HG03457 (cell line): ENCODE measurements around the gene NADSYN1.

Experiments
- ATAC-seq: cut with Tn5 transposase; IDR thresholded peaks from one replicate; pipeline ENCODE4 v1.9.1; 2021; ENCODE audit warnings: moderate number of reproducible peaks; ENCODE audit not compliant: unreplicated experiment

The NADSYN1 gene

GRCh38 chr11:71449596-71449995, 3.4 kb upstream of the NADSYN1 start:
- ATAC-seq = no peak

- ATAC-seq = no peak
These were observed 2.5 kb upstream of the NADSYN1 start for GRCh38 chr11:71450507-71450906.

DNA sequence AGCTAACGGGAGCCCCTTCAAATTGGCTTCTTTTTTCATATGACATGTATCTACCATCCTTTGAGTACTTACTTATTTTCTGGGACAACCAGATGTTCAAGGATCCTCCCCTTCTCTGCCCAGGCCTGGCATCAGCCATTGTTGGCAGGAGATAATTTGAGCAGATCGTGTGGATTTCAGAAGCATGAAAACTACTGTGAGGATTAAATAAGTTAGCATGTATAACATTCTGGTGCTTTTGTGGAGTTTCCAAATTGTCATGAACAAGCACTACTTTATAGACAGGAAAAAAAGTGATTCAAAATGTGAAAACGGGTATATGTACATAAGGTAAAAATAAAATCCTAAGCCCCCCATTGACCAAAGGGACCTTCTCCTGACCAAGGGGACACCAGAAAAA, 2.1 kb upstream of the NADSYN1 start:
- no peak for ATAC-seq

- no peak for ATAC-seq
These were observed 1.3 kb upstream of the NADSYN1 start for GRCh38 chr11:71451596-71452198.

DNA sequence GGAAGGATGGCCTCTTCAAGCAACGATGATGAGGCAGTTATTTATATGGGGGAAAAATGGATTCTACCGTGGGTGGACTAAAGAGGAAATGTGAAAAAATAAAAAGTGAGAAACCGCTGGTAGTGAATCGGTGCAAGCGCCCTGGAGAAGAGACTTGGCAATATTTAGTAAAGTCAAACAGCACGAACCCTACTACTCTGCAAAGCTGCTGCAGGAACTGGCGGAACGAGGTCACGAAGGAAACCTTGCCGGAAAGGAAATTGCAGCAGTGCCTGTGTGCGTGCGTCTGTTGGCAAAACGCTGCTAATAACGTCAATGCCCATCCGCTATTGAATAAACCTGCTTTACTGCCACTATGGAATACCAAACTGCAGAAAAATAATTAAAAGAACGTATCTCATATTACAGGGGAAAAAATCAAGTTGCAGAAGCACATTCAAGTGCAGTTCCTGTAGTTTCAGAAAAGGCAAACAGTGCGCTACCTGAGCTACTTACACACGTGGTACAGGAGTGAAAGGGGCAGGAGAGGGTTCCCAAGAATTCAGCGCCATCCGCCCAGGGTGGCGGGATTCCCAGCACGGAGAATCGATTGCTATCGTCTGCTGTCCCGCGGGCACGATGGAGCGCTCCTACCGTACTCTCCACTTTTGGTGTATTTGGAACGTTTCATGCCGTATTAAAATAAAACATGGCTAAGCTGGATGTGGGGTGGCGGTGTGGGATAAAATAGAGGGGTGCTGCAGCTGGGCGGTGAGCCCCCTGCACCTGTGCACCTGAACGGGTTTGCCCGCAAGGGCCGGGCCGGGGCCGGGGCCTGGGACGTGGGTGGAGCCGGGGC, 585 bp upstream of the NADSYN1 start:
- no peak for ATAC-seq

- ATAC-seq = no peak
These were observed 908 bp downstream of the NADSYN1 start for GRCh38 chr11:71453918-71454304.

- ATAC-seq = no peak
These were observed 1.6 kb downstream of the NADSYN1 start for GRCh38 chr11:71454470-71455113.

DNA sequence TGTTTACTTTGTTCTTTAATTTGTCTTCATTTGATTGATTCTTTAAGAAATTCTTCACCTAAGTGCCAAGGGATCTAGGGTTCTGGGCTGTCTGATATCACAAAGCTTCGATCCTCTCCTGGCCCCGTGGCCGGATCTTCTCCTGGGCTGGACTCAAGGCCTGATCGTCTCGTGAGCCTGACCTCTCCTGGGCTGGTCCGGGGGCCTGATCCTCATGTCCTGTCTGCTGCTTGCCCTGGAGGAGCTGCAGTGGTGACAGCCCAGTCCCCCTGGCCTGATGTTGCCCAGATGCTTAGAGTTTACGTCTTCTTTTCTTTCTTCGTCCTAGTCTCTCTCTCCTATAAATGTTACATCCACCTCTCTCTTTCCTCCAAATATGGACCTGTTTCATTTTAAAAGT, 3.3 kb downstream of the NADSYN1 start:
- ATAC-seq = no peak

GRCh38 chr11:71456831-71457230, 3.8 kb downstream of the NADSYN1 start:
- ATAC-seq = no peak

DNA sequence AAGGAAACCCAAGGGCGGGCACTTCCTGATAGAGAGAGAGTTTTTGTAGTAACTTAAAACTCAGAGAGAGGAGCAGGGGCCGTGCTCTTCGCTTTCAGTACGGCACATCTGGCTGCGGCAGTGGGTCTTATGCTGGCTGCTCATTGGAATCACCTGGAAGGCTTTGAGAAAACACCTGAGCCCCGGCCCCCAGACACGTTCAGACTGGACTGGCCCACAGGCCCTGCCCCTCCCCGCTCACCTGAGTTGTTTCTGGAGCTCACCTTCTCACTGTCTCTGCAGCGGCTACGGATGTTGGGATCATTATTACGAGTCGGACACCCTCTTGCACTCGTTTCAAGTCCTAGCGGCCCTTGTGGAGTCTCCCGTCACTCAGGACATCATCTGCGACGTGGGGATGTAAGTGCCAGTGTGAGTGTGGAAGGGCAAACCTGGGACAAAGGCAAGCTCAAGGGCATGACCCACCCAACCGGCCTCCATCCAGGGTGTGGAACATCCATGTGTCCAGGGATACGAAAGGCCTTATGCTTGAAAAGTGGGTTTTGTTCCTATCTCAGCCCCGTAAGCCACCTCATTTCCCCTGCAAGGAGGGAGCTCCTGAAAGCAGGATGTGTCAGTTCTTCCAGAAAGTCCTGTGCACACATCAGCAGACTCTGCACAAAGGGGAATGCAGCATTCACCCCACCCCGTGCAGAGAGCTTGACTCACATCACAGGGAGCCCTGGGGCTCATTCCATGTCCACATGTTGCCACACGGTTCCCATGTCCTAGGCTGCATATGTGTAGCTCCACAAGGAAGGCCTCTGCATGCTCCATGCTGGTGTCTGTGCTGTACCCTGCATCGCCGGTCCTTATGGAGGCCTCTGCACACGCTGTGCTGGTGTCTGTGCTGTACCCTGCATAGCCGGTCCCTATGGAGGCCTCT, 5.4 kb downstream of the NADSYN1 start:
- no peak for ATAC-seq

DNA sequence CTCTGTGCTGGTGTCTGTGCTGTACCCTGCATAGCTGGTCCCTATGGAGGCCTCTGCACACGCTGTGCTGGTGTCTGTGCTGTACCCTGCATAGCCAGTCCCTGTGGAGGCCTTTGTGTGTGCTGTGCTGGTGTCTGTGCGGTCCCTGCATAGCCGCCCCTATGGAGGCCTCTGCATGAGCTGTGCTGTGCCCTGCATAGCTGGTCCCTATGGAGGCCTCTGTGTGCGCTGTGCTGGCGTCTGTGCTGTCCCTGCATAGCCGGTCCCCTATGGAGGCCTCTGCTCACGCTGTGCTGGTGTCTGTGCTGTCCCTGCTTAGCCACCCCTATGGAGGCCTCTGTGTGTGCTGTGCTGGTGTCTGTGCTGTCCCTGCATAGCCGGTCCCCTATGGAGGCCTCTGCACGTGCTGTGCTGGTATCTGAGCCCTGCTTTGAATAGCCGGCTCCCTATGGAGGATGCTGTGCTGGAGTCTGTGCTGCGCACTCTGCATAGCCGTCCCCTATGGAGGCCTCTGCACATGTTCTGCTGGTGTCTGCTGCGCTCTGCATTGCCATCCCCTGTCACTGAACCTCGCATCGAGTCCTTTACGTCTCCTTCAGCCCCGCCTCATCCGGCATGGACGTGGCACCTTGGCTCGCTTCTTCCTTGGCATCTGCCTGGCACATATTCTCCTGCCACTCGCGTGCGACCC, 6.2 kb downstream of the NADSYN1 start:
- ATAC-seq = no peak

DNA sequence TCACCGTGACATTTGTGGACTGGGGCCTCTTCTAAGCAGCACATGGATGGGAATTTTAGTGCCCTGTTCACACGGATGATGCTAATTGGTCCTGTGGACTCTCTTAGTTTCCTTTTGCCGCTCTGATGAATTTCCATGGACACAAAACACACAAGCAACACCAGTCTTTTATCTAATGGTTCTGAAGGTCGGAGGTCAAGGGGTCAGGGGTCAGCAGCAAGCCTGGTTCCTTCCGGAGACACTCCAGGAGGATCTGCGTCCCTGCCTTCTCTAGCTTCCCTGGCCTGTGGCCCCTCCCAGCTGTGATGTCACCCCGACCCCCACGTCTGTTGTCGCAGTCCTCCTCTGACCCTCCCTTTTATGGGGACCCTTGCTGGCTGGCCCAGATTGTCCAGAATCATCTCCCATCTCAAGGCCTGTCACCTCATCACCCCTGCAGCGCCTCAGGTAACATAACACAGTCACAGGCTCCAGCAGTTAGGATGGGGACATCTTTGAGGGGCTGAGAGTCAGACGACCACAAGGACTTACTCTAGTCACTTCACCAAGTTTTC, 6.8 kb downstream of the NADSYN1 start:
- no peak for ATAC-seq

DNA sequence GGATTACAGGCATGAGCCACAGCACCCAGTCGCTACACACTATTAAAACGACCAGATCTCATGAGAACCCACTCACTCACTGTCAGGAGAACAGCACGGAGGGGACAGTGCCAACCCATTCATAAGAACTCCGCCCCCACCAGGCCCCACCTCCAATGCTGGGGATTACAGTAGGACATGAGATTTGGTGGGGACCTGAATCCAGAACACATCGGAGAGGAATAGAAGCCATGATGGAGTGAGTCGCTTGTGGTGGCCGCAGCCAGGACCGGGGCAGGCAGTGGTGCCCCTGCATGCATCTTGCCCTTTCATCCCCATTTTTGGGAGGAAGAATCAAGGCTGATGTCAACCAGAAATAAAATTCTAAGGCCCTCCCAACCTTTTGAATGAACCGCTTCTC, 8.7 kb downstream of the NADSYN1 start:
- no peak for ATAC-seq

- no peak for ATAC-seq
These were observed 9.7 kb downstream of the NADSYN1 start for GRCh38 chr11:71462726-71463125.

- no peak for ATAC-seq
These were observed 10.6 kb downstream of the NADSYN1 start for GRCh38 chr11:71463331-71464211.

DNA sequence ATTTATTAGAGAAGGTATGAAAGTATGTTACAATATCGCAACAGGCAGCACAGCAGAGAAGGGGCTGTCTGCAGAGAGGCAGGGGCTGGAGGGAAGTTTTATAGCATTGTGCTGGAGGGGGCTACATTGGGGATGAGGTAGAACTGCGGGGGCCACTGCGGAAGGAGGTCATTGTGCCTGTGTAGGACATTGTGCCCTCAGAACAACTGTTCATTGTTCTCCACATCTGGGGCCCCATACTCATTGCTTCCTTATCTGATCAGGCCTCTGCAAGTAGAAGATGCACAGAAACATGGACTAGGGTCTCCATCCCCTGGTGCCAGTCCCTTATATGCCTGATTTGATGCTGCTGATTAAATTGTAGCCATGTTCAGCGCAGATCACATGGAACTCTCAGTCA, 12.1 kb downstream of the NADSYN1 start:
- ATAC-seq = no peak

DNA sequence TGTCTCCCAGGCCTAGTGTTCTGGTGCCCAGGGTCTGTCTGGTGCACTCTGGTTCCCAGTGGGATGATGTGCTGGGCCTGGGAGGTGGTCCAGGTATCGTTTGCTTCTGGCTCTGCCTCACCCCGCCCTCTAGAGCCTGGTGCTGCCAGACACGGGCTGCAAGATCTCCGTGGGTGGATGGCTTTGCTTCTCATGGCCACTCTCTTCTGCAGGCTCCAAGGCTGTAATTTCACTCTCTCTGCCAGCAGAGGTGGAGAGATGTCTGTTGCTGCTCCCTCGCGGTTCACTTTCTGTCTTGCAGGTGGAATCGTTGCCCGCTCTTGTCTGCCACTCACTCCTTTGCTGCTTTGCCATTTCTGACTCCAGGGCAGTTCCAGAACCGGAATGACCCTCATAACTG, 13.4 kb downstream of the NADSYN1 start:
- no peak for ATAC-seq

DNA sequence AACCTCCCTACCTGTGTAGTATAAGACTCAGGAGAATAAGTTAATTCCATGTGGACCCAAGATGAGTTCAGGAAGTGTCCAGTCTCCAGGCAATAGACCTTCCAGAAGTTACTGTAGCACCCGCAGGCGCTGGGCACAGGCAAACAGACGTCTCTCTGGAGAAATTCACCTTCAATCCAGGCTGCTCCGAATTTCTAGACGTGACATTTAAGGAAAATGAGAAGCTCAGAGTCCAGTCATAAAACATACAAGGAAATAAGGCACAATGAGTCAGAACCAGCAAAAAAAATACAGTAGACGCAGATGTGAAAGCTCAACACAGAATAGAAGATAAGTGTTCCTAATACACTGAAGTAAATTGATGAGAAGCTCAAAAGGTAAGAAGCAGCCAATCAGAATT, 14.2 kb downstream of the NADSYN1 start:
- ATAC-seq = no peak

DNA sequence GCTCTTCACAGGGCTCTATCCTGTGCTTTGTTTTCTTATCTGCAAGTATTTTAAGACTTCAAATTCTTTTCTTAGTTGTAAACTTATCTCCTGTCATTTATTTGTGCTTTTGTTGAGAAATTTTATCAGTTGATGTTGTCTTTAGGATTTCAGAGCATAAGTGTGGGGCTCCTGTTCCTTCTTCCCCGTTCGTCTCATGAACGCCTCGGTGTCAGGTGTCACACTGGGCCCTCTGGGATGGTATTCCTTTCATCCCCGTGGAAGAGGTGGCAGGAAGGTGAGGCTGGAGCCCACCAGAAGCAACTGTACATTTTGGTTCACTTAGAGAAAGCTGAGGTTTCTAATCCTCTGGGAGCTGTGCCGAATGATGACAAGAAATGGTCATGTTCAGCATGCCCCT, 17.9 kb downstream of the NADSYN1 start:
- ATAC-seq = no peak
